ENCODE measurements around the gene GPR45.

The GPR45 gene

DNA sequence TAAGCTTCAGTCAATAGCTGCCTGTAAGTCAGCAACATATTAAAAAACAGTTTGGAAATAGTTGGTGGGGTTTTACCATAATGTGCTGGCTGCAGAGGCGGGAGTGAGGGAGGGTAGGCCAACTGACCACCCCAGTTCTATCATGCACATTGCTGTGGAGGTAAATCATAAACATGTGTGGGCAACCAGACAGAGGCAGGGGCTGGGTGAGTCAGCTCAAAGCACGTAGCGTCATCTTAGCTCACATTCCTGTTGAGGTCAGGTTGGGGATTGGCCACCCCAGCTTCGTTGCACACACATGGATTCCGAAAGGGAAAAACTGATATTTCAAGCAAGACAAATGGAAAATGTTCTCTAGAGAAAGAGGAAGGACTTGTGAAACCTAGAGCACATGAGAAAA lies 19.5 kb downstream of the GPR45 start:
- peaks cover 3% of the 10 kb centered on the region; the same call in 1 of the 2 replicates for H3K36me3 ChIP-seq (ENCODE audit: insufficient read depth, low read length)
- TF ChIP-seq FOXP2 (optimal IDR thresholded peaks at IDR 0.05; ENCODE audit: control extremely low read depth, extremely low read length, insufficient read depth) (no peak), POLR2AphosphoS5 (IDR thresholded peaks at IDR 0.05; ENCODE audit: borderline replicate concordance, low read depth, low read length) (no peak), EZH2 (IDR thresholded peaks at IDR 0.05) (no peak)
- H3K9ac ChIP-seq (ENCODE audit: insufficient read length): no peak overlapping the region
- H3K27ac ChIP-seq: no peak overlapping the region
- no peak overlapping the region for H3K4me3 ChIP-seq
- H3K9me3 ChIP-seq (ENCODE audit: low read depth, low read length): no peaks in the 10 kb centered on the region
- no peak for DNase-seq (ENCODE audit: low read depth, low spot score)

GRCh38 chr2:105262651-105263091 lies 21.1 kb downstream of the GPR45 start:
- Histone ChIP-seq H3K4me3 (no peak overlapping the region), H3K9ac (ENCODE audit: insufficient read length) (no peak overlapping the region), H3K27ac (no peak overlapping the region), H3K36me3 (ENCODE audit: insufficient read depth, low read length) (peaks cover 13% of the 10 kb centered on the region; the same call in 1 of the 2 replicates), H3K9me3 (ENCODE audit: low read depth, low read length) (no peaks in the 10 kb centered on the region)
- TF ChIP-seq EZH2 (IDR thresholded peaks at IDR 0.05): no peak
- TF ChIP-seq FOXP2 (optimal IDR thresholded peaks at IDR 0.05; ENCODE audit: control extremely low read depth, extremely low read length, insufficient read depth): no peak
- no peak for TF ChIP-seq POLR2AphosphoS5 (IDR thresholded peaks at IDR 0.05; ENCODE audit: borderline replicate concordance, low read depth, low read length)
- DNase-seq (ENCODE audit: low read depth, low spot score): no peak

GRCh38 chr2:105269426-105269825 lies 27.9 kb downstream of the GPR45 start:
- Histone ChIP-seq H3K9me3 (ENCODE audit: low read depth, low read length) (no peaks in the 10 kb centered on the region), H3K36me3 (ENCODE audit: insufficient read depth, low read length) (peaks cover 23% of the 10 kb centered on the region)

DNA sequence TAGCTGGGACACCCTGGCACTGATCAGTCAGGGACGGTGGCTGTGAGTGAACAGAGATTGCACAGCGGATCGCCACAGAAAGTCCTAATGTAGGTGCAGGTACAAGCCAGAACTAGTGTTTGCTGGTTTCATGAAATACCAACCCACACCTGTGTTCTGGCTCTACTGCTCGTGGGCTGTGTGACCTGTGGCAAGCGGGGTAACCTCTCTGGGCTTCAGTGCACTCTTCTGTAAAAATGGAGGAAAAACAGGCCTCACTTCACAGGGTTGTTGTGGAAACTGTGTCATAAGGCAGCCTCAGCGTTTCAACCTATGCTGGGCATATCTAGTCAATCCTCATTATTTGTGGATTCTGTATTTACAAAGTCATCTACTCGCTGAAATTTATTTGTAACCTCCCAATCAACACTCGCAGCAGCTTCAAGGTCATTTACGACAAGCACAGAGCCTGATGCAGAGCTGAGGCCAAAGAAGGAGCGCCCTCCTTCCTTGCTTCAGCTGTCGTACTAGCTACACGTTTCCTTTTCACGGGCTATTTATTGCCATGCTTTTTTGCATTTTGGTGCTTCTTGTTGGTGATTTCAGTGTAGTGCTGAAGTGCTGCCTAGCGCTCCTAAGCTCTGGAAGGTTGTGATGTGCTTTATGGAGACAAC lies 30.0 kb downstream of the GPR45 start:
- TF ChIP-seq POLR2AphosphoS5 (IDR thresholded peaks at IDR 0.05; ENCODE audit: borderline replicate concordance, low read depth, low read length) (no peak), FOXP2 (optimal IDR thresholded peaks at IDR 0.05; ENCODE audit: control extremely low read depth, extremely low read length, insufficient read depth) (no peak), EZH2 (IDR thresholded peaks at IDR 0.05) (no peak)
- H3K9ac ChIP-seq (ENCODE audit: insufficient read length): no peak overlapping the region
- H3K36me3 ChIP-seq (ENCODE audit: insufficient read depth, low read length): peaks cover 29% of the 10 kb centered on the region
- no peak overlapping the region for H3K27ac ChIP-seq
- no peaks in the 10 kb centered on the region for H3K9me3 ChIP-seq (ENCODE audit: low read depth, low read length)
- no peak overlapping the region for H3K4me3 ChIP-seq
- no peak for DNase-seq (ENCODE audit: low read depth, low spot score)

More at GRCh38 chr2:105269426-105269825, 27.9 kb downstream of the GPR45 start:
- H3K4me3 ChIP-seq: no peak overlapping the region
- no peak for DNase-seq (ENCODE audit: low read depth, low spot score)
- no peak overlapping the region for H3K9ac ChIP-seq (ENCODE audit: insufficient read length)
- no peak overlapping the region for H3K27ac ChIP-seq
- TF ChIP-seq POLR2AphosphoS5 (IDR thresholded peaks at IDR 0.05; ENCODE audit: borderline replicate concordance, low read depth, low read length) (no peak), EZH2 (IDR thresholded peaks at IDR 0.05) (no peak), FOXP2 (optimal IDR thresholded peaks at IDR 0.05; ENCODE audit: control extremely low read depth, extremely low read length, insufficient read depth) (no peak)

- peaks cover 26% of the 10 kb centered on the region for H3K36me3 ChIP-seq (ENCODE audit: insufficient read depth, low read length)
- no peak for DNase-seq (ENCODE audit: low read depth, low spot score)
- no peak overlapping the region for H3K9ac ChIP-seq (ENCODE audit: insufficient read length)
- TF ChIP-seq EZH2 (IDR thresholded peaks at IDR 0.05) (no peak), POLR2AphosphoS5 (IDR thresholded peaks at IDR 0.05; ENCODE audit: borderline replicate concordance, low read depth, low read length) (no peak), FOXP2 (optimal IDR thresholded peaks at IDR 0.05; ENCODE audit: control extremely low read depth, extremely low read length, insufficient read depth) (no peak)
- H3K4me3 ChIP-seq: no peak overlapping the region
- no peak overlapping the region for H3K27ac ChIP-seq
- no peaks in the 10 kb centered on the region for H3K9me3 ChIP-seq (ENCODE audit: low read depth, low read length)
Measured at GRCh38 chr2:105272176-105272575, 30.6 kb downstream of the GPR45 start.

DNA sequence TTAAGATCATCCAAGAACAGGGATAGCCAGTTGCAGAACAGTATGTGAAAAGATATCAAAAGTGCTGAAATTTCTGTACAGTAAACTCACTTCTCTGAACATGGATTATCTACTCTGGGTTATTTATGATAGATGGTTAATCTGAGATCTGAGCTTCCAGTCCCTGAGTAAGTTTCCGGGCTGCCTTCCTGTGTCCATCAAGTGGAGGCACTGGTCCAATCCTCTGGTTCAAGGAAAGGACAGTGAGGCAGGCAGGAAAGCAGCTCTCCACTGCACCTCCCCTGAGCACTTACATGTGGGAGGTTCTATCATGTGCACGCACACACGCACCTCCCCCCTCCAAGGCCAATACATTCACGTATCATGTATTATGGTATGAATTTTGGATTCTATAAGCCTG lies 32.5 kb downstream of the GPR45 start:
- no peaks in the 10 kb centered on the region for H3K9me3 ChIP-seq (ENCODE audit: low read depth, low read length)
- no peak overlapping the region for H3K9ac ChIP-seq (ENCODE audit: insufficient read length)
- no peak for DNase-seq (ENCODE audit: low read depth, low spot score)
- no peak overlapping the region for H3K27ac ChIP-seq
- H3K4me3 ChIP-seq: no peak overlapping the region
- no peak for TF ChIP-seq POLR2AphosphoS5 (IDR thresholded peaks at IDR 0.05; ENCODE audit: borderline replicate concordance, low read depth, low read length)
- TF ChIP-seq FOXP2 (optimal IDR thresholded peaks at IDR 0.05; ENCODE audit: control extremely low read depth, extremely low read length, insufficient read depth): no peak
- no peak for TF ChIP-seq EZH2 (IDR thresholded peaks at IDR 0.05)
- peaks cover 24% of the 10 kb centered on the region for H3K36me3 ChIP-seq (ENCODE audit: insufficient read depth, low read length)

DNA sequence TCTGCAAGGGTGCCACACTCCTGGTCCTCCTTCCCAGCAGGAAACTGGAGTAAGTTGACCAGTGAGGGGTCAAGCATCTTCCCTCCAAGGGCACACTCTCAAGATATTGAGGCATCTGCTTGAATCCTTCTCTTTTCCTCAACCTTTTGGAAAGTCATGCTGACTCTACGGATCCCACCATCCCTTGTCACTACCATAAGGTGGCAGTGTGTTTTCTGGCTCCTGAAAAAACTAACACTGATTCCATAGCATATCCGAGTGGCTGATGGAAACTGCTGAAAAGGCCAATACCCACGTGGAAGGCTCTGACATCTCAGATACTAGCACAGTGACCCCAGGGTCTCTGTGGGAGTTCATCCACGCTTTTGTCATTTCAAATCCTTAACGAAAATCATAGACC lies 37.1 kb downstream of the GPR45 start:
- Histone ChIP-seq H3K27ac (no peak overlapping the region), H3K9me3 (ENCODE audit: low read depth, low read length) (no peaks in the 10 kb centered on the region), H3K9ac (ENCODE audit: insufficient read length) (no peak overlapping the region), H3K36me3 (ENCODE audit: insufficient read depth, low read length) (peaks cover 19% of the 10 kb centered on the region; the same call in 1 of the 2 replicates), H3K4me3 (no peak overlapping the region)
- no peak for TF ChIP-seq EZH2 (IDR thresholded peaks at IDR 0.05)
- no peak for TF ChIP-seq FOXP2 (optimal IDR thresholded peaks at IDR 0.05; ENCODE audit: control extremely low read depth, extremely low read length, insufficient read depth)
- TF ChIP-seq POLR2AphosphoS5 (IDR thresholded peaks at IDR 0.05; ENCODE audit: borderline replicate concordance, low read depth, low read length): no peak
- no peak for DNase-seq (ENCODE audit: low read depth, low spot score)

- Histone ChIP-seq H3K27ac (no peak overlapping the region), H3K4me3 (no peak overlapping the region), H3K9me3 (ENCODE audit: low read depth, low read length) (no peaks in the 10 kb centered on the region), H3K9ac (ENCODE audit: insufficient read length) (no peak overlapping the region), H3K36me3 (ENCODE audit: insufficient read depth, low read length) (peaks cover 19% of the 10 kb centered on the region; the same call in 1 of the 2 replicates)
- no peak for TF ChIP-seq EZH2 (IDR thresholded peaks at IDR 0.05)
- TF ChIP-seq POLR2AphosphoS5 (IDR thresholded peaks at IDR 0.05; ENCODE audit: borderline replicate concordance, low read depth, low read length): no peak
- DNase-seq (ENCODE audit: low read depth, low spot score): no peak
Measured at GRCh38 chr2:105279126-105279525, 37.6 kb downstream of the GPR45 start.

DNA sequence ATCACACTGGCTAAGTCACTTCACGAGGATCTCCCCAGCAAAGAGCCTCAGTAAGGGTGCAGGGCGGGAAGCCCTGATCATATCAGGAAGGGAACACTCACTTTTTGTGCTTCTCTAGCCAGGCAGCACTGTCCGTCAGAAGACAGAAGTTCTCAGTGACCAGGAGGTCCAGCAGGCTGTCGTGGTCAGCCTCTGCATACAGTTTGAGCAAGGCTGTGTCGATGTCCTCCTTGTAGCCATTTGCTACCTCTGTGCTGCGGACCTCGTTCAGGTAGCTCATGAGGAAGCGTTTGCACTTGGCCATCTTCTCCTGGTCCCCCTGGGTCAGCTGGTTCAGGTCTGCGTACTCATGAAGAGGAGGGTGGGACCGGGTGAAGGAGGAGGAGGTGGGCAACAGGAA lies 38.7 kb downstream of the GPR45 start:
- Histone ChIP-seq H3K9me3 (ENCODE audit: low read depth, low read length) (no peaks in the 10 kb centered on the region), H3K9ac (ENCODE audit: insufficient read length) (no peak overlapping the region), H3K27ac (no peak overlapping the region), H3K36me3 (ENCODE audit: insufficient read depth, low read length) (peaks cover 13% of the 10 kb centered on the region; the same call in 1 of the 2 replicates), H3K4me3 (no peak overlapping the region)
- DNase-seq (ENCODE audit: low read depth, low spot score): no peak
- no peak for TF ChIP-seq EZH2 (IDR thresholded peaks at IDR 0.05)
- no peak for TF ChIP-seq POLR2AphosphoS5 (IDR thresholded peaks at IDR 0.05; ENCODE audit: borderline replicate concordance, low read depth, low read length)
- no peak for TF ChIP-seq FOXP2 (optimal IDR thresholded peaks at IDR 0.05; ENCODE audit: control extremely low read depth, extremely low read length, insufficient read depth)

Data from SK-N-MC (cell line).